Stimulated activated CD4-positive, alpha-beta T cell treated with anti-CD3 and anti-CD28 coated beads, Interleukin-15, amount 100 ng/mL, for 24 hours (primary cell): ENCODE data around the gene TSC22D4.
"Not testable (repeated sequence)": the region's sequence is repeated elsewhere in the genome, so short reads cannot be mapped to it uniquely, and the experiment has no call there.

ENCODE experiments used
- DNase-seq: peaks from one replicate; pipeline ENCODE4 v3.0.0-alpha.2; 2020

TSC22D4 gene

GRCh38 chr7:100441641-100442535 lies 37.1 kb downstream of the TSC22D4 start:
- DNase-seq: no peak

- DNase-seq: not testable (repeated sequence)
These were observed 39.8 kb downstream of the TSC22D4 start for GRCh38 chr7:100439244-100439643.

- not testable (repeated sequence) for DNase-seq
These were observed 40.3 kb downstream of the TSC22D4 start for GRCh38 chr7:100438731-100439130.

GRCh38 chr7:100438172-100438571 lies 40.8 kb downstream of the TSC22D4 start:
- DNase-seq: no peak

- no peak for DNase-seq
These were observed 41.6 kb downstream of the TSC22D4 start for GRCh38 chr7:100437150-100438100.

- DNase-seq: peak; percentile 62
These were observed 43.4 kb downstream of the TSC22D4 start for GRCh38 chr7:100435401-100436304.

GRCh38 chr7:100434297-100435144 lies 44.5 kb downstream of the TSC22D4 start:
- no peak for DNase-seq

- DNase-seq: no peak
These were observed 45.3 kb downstream of the TSC22D4 start for GRCh38 chr7:100433592-100434296.

- no peak for DNase-seq
These were observed 45.8 kb downstream of the TSC22D4 start for GRCh38 chr7:100433276-100433591.

GRCh38 chr7:100432621-100433275 lies 46.3 kb downstream of the TSC22D4 start:
- DNase-seq: no peak

GRCh38 chr7:100432053-100432452 lies 47.0 kb downstream of the TSC22D4 start:
- DNase-seq: no peak

- DNase-seq: no peak
These were observed 47.7 kb downstream of the TSC22D4 start for GRCh38 chr7:100431286-100431735.

GRCh38 chr7:100430493-100431285 lies 48.3 kb downstream of the TSC22D4 start:
- peak; percentile 52 for DNase-seq

- DNase-seq: peak; percentile 95
These were observed 49.1 kb downstream of the TSC22D4 start, which contains the start of gene MEPCE for GRCh38 chr7:100429637-100430492. Gene MEPCE (plus strand): TSS chr7:100429831. CDS start chr7:100430019, 188 bp downstream.

- DNase-seq: peak; percentile 100
These were observed 49.9 kb downstream of the TSC22D4 start for GRCh38 chr7:100428967-100429636.

GRCh38 chr7:100428199-100428966 lies 50.6 kb downstream of the TSC22D4 start, which contains the start of gene ZCWPW1:
Gene ZCWPW1 (minus strand): TSS chr7:100428703. CDS start chr7:100420649, 8,054 bp downstream.
- peak; percentile 98 for DNase-seq

GRCh38 chr7:100427762-100428198 lies 51.2 kb downstream of the TSC22D4 start:
- DNase-seq: no peak
